ENCODE results near the gene ABLIM2. TPM values are rescaled to one million over a fixed set of nuclear protein-coding genes. Genes with fewer than 3 reads are reported as not detected.

ABLIM2 gene
- total RNA-seq, 2 donors from 2014 or later = 2.6 to 7.3 TPM

- Histone ChIP-seq H3K4me1 (replicated peaks) (peaks cover 26% of the 10 kb centered on the region), H3K27ac (peak overlapping the region; percentile 77 to 82), H3K9me3 (no peaks in the 10 kb centered on the region), H3K36me3 (no peaks in the 10 kb centered on the region), H3K4me3 (peak overlapping the region; percentile 18 to 44), H3K27me3 (replicated peaks; ENCODE audit: insufficient read depth) (no peaks in the 10 kb centered on the region)
- TF ChIP-seq CTCF (IDR thresholded peaks at IDR 0.05) (no peak), POLR2A (IDR thresholded peaks at IDR 0.05) (no peak), POLR2AphosphoS5 (IDR thresholded peaks at IDR 0.05) (no peak)
- DNase-seq (ENCODE audit: low spot score) = no peak
- intact Hi-C loops (cut with DNase I) = no loop called here
- 28% methylated on average over 9 of the region's 9 CpGs for whole genome bisulfite sequencing
Measured at GRCh38 chr4:8201321-8201781, 42.7 kb upstream of the ABLIM2 start.

GRCh38 chr4:8200302-8200975 is 41.8 kb upstream of the ABLIM2 start:
- Histone ChIP-seq H3K9me3 (no peaks in the 10 kb centered on the region), H3K4me1 (replicated peaks) (peaks cover 26% of the 10 kb centered on the region), H3K27ac (peak overlapping the region; percentile 77 to 82), H3K27me3 (replicated peaks; ENCODE audit: insufficient read depth) (no peaks in the 10 kb centered on the region), H3K36me3 (no peaks in the 10 kb centered on the region), H3K4me3 (peak overlapping the region; percentile 18 to 44)
- intact Hi-C loops (cut with DNase I) = no loop called here
- 37% methylated on average over 30 of the region's 30 CpGs for whole genome bisulfite sequencing
- peak; percentile 59 for DNase-seq (ENCODE audit: low spot score)
- TF ChIP-seq POLR2AphosphoS5 (IDR thresholded peaks at IDR 0.05) (peak; percentile 55), CTCF (IDR thresholded peaks at IDR 0.05) (no peak), POLR2A (IDR thresholded peaks at IDR 0.05) (peak; percentile 74)

- TF ChIP-seq POLR2A (IDR thresholded peaks at IDR 0.05) = no peak
- TF ChIP-seq CTCF (IDR thresholded peaks at IDR 0.05) = no peak
- TF ChIP-seq POLR2AphosphoS5 (IDR thresholded peaks at IDR 0.05) = no peak
- H3K4me1 ChIP-seq (replicated peaks) = peaks cover 26% of the 10 kb centered on the region
Measured at GRCh38 chr4:8199594-8200301, 41.1 kb upstream of the ABLIM2 start.

GRCh38 chr4:8198906-8199593 is 40.4 kb upstream of the ABLIM2 start, which contains the start of gene SH3TC1:
SH3TC1 (plus strand) TSS chr4:8199290; CDS start chr4:8205195, 5,905 bp downstream.
- Histone ChIP-seq H3K27me3 (replicated peaks; ENCODE audit: insufficient read depth) (no peaks in the 10 kb centered on the region), H3K4me3 (peak within 1 kb of the TSS; percentile 18 to 44), H3K27ac (peak within 1 kb of the TSS; percentile 77 to 82), H3K9me3 (no peaks in the 10 kb centered on the region), H3K36me3 (no peaks in the 10 kb centered on the region), H3K4me1 (replicated peaks) (peaks cover 26% of the 10 kb centered on the region)
- intact Hi-C loops (cut with DNase I) = no loop called here
- 12% methylated on average over 17 of the region's 32 CpGs for WGBS
- TF ChIP-seq POLR2AphosphoS5 (IDR thresholded peaks at IDR 0.05) (peak; percentile 89), POLR2A (IDR thresholded peaks at IDR 0.05) (peak; percentile 93), CTCF (IDR thresholded peaks at IDR 0.05) (peak in 1 of 4 experiments; percentile 14)
- peak; percentile 87 for DNase-seq (ENCODE audit: low spot score)

More at GRCh38 chr4:8199594-8200301, 41.1 kb upstream of the ABLIM2 start:
- DNase-seq (ENCODE audit: low spot score) = no peak
- no peaks in the 10 kb centered on the region for H3K27me3 ChIP-seq (replicated peaks; ENCODE audit: insufficient read depth)
- peak overlapping the region; percentile 18 to 44 for H3K4me3 ChIP-seq
- no peaks in the 10 kb centered on the region for H3K36me3 ChIP-seq
- no peaks in the 10 kb centered on the region for H3K9me3 ChIP-seq
- intact Hi-C loops (cut with DNase I) = no loop called here
- 53% methylated on average over 19 of the region's 26 CpGs for WGBS
- peak overlapping the region; percentile 77 to 82 for H3K27ac ChIP-seq
